OCI-LY1 (cell line): ENCODE measurements around the gene GRPEL1.

ENCODE experiments used
- H2AFZ ChIP-seq: fragments of 200-600 bp; sonication (generic), shearing (Covaris generic); 2 replicates; pipeline ENCODE4 v1.6.0; 2014; ENCODE audit warnings: antibody characterized with exemption, mild to moderate bottlenecking, low read length
- H3F3A ChIP-seq: fragments of 200-600 bp; sonication (generic), shearing (Covaris generic); 2 replicates; pipeline ENCODE4 v1.6.0; 2014; ENCODE audit warnings: mild to moderate bottlenecking, antibody characterized with exemption, low read length, moderate library complexity; ENCODE audit not compliant: insufficient read depth
- H3K27ac ChIP-seq: fragments of 200-600 bp; sonication (generic); 2 replicates; pipeline ENCODE4 v1.5.1; 2014; ENCODE audit warnings: low read length, mixed run types, mild to moderate bottlenecking, low read depth; ENCODE audit not compliant: poor library complexity, severe bottlenecking
- H3K27me3 ChIP-seq: fragments of 200-600 bp; sonication (generic); 2 replicates; pipeline ENCODE4 v1.6.0; 2014; ENCODE audit warnings: antibody characterized with exemption, mild to moderate bottlenecking, low read length, moderate library complexity; ENCODE audit not compliant: insufficient read depth
- H3K36me3 ChIP-seq: fragments of 200-600 bp; sonication (generic); 2 replicates; pipeline ENCODE4 v1.6.1; 2014; ENCODE audit warnings: mild to moderate bottlenecking, antibody characterized with exemption, low read length, moderate library complexity, mixed read lengths; ENCODE audit not compliant: insufficient read depth
- H3K4me1 ChIP-seq: fragments of 200-600 bp; sonication (generic); 2 replicates; pipeline ENCODE4 v1.5.1; 2014; ENCODE audit warnings: mild to moderate bottlenecking, low read length, moderate library complexity; ENCODE audit not compliant: insufficient read depth, severe bottlenecking
- H3K4me2 ChIP-seq: fragments of 200-600 bp; sonication (generic), shearing (Covaris generic); 2 replicates; pipeline ENCODE4 v1.6.1; 2014; ENCODE audit warnings: low read length
- H3K4me3 ChIP-seq: fragments of 200-600 bp; sonication (generic); 2 replicates; pipeline ENCODE4 v1.5.1; 2014; ENCODE audit warnings: low read length, low read depth, mild to moderate bottlenecking, mixed read lengths; ENCODE audit not compliant: poor library complexity, severe bottlenecking
- H3K79me2 ChIP-seq: fragments of 200-600 bp; shearing (Covaris generic); 2 replicates; pipeline ENCODE4 v1.6.1; 2016; ENCODE audit warnings: mixed run types, low read length, mixed read lengths; ENCODE audit not compliant: insufficient read depth
- H3K9ac ChIP-seq: fragments of 200-600 bp; sonication (generic), shearing (Covaris generic); 2 replicates; pipeline ENCODE4 v1.6.1; 2014; ENCODE audit warnings: mild to moderate bottlenecking, low read length, mixed read lengths
- H3K9me2 ChIP-seq: fragments of 200-600 bp; sonication (generic), shearing (Covaris generic); 2 replicates; pipeline ENCODE4 v1.6.1; 2014; ENCODE audit warnings: low read depth, mild to moderate bottlenecking, low read length, mixed read lengths
- H3K9me3 ChIP-seq: fragments of 200-600 bp; shearing (Covaris generic); 2 replicates; pipeline ENCODE4 v1.6.1; 2014; ENCODE audit warnings: low read length, mixed read lengths
- H4K20me1 ChIP-seq: fragments of 200-600 bp; sonication (generic), shearing (Covaris generic); 2 replicates; pipeline ENCODE4 v1.6.0; 2016; ENCODE audit warnings: mild to moderate bottlenecking, low read length; ENCODE audit not compliant: insufficient read depth
- EZH2 ChIP-seq: fragments of 200-600 bp; sonication (generic), shearing (Covaris generic); IDR thresholded peaks from 2 replicates; pipeline ENCODE4 v1.8.0; 2017; ENCODE audit warnings: borderline replicate concordance, mixed run types, mild to moderate bottlenecking, antibody characterized with exemption, low read length, moderate library complexity, mixed read lengths
- TF ChIP-seq, protein P1 (sequence below): fragments of 200-600 bp; sonication (generic), shearing (Covaris generic); IDR thresholded peaks from 2 replicates; pipeline ENCODE4 v1.5.1; 2017; ENCODE audit warnings: mild to moderate bottlenecking, antibody characterized with exemption, low read length, moderate library complexity, mixed read lengths

The GRPEL1 gene

GRCh38 chr4:7066006-7066405, 1.9 kb downstream of the GRPEL1 start:
- Histone ChIP-seq H3K4me1 (peaks cover 20% of the 10 kb centered on the region), H3F3A (no peaks in the 10 kb centered on the region), H3K4me2 (peak overlapping the region; percentile 77), H3K9me3 (no peaks in the 10 kb centered on the region), H3K36me3 (peaks cover 38% of the 10 kb centered on the region), H2AFZ (no peak overlapping the region), H3K9ac (no peak overlapping the region), H4K20me1 (no peaks in the 10 kb centered on the region), H3K9me2 (no peaks in the 10 kb centered on the region), H3K4me3 (peak overlapping the region; percentile 77), H3K27me3 (no peaks in the 10 kb centered on the region), H3K27ac (no peak overlapping the region), H3K79me2 (peaks cover 16% of the 10 kb centered on the region)
- TF ChIP-seq, protein P1, sequence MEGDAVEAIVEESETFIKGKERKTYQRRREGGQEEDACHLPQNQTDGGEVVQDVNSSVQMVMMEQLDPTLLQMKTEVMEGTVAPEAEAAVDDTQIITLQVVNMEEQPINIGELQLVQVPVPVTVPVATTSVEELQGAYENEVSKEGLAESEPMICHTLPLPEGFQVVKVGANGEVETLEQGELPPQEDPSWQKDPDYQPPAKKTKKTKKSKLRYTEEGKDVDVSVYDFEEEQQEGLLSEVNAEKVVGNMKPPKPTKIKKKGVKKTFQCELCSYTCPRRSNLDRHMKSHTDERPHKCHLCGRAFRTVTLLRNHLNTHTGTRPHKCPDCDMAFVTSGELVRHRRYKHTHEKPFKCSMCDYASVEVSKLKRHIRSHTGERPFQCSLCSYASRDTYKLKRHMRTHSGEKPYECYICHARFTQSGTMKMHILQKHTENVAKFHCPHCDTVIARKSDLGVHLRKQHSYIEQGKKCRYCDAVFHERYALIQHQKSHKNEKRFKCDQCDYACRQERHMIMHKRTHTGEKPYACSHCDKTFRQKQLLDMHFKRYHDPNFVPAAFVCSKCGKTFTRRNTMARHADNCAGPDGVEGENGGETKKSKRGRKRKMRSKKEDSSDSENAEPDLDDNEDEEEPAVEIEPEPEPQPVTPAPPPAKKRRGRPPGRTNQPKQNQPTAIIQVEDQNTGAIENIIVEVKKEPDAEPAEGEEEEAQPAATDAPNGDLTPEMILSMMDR, result no peak
- no peak for TF ChIP-seq EZH2

DNA sequence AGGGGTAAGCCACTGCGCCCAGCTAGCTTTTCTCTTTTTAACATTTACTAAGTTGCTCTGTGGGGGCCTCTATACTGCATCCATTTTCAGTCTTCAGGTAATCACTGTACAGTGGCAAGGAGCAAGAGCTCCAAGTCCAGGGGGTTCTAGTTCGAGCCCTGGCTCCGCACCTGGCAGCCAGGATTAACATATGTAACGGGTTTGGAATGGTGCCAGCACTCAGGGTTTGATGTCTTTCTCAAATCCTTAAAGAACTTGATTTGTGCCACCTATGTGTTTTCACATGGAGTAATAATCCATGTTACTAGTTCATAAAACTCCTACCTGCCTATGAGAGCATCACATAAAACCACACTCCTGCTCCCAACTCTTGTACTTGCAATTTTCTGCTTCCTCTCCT, 4.5 kb downstream of the GRPEL1 start:
- no peaks in the 10 kb centered on the region for H3K9me2 ChIP-seq
- no peaks in the 10 kb centered on the region for H3K9me3 ChIP-seq
- H3K27ac ChIP-seq, result no peak overlapping the region
- no peak overlapping the region for H2AFZ ChIP-seq
- no peak overlapping the region for H3K9ac ChIP-seq
- no peaks in the 10 kb centered on the region for H3K27me3 ChIP-seq
- H3K4me3 ChIP-seq, result no peak overlapping the region
- H3K36me3 ChIP-seq, result peaks cover 56% of the 10 kb centered on the region
- TF ChIP-seq, protein P1, result no peak
- no peak for TF ChIP-seq EZH2
- no peaks in the 10 kb centered on the region for H3F3A ChIP-seq
- H4K20me1 ChIP-seq, result no peaks in the 10 kb centered on the region
- H3K4me2 ChIP-seq, result no peak overlapping the region
- H3K4me1 ChIP-seq, result peaks cover 13% of the 10 kb centered on the region
- H3K79me2 ChIP-seq, result peaks cover 16% of the 10 kb centered on the region

DNA sequence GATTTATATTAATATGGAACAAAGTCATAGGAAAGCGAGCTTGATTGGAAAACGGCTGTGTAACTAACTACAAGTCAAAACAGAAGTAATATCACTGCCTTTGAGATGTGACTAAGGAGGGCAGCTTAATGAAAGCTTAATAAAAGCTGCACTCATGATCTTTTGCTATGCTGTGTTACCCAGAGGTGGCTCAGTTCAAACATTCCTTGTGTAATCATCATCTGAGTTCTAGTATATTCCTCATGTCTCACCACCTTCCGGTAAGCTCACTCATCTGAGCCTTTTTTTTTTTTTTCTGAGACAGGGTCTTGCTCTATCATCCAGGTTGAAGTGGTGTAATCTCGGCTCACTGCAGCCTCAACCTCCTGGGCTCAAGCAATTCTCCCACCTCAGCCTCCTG, 5.0 kb downstream of the GRPEL1 start:
- Histone ChIP-seq H3K79me2 (peaks cover 16% of the 10 kb centered on the region), H3K36me3 (peaks cover 56% of the 10 kb centered on the region)

More for the DNA sequence above, 5.0 kb downstream of the GRPEL1 start:
- H3K4me3 ChIP-seq, result no peak overlapping the region
- H3F3A ChIP-seq, result no peaks in the 10 kb centered on the region
- H3K9me2 ChIP-seq, result no peaks in the 10 kb centered on the region
- no peak overlapping the region for H3K27ac ChIP-seq
- no peak overlapping the region for H3K4me2 ChIP-seq
- H3K27me3 ChIP-seq, result no peaks in the 10 kb centered on the region
- no peaks in the 10 kb centered on the region for H4K20me1 ChIP-seq
- no peaks in the 10 kb centered on the region for H3K9me3 ChIP-seq
- no peak overlapping the region for H2AFZ ChIP-seq
- peaks cover 13% of the 10 kb centered on the region for H3K4me1 ChIP-seq
- no peak for TF ChIP-seq EZH2
- TF ChIP-seq, protein P1, result no peak
- H3K9ac ChIP-seq, result no peak overlapping the region
